Ovary (tissue), 3 donors: Measurements from ENCODE around the gene PPARA.

ENCODE experiments used
- CTCF ChIP-seq, 3 donors: fragments of 450-650 bp in 2 of 3; fragments of 200-600 bp in 1 of 3; IDR thresholded peaks; one replicate each; pipeline versions ENCODE4 v1.5.1 to v1.8.0; 2016 to 2022; ENCODE audit warnings: antibody characterized with exemption in 3 of 3, mild to moderate bottlenecking in 1 of 3
- EP300 ChIP-seq: sonication (generic); formaldehyde crosslinking; IDR thresholded peaks from one replicate; pipeline ENCODE4 v1.6.1; 2017; ENCODE audit warnings: antibody characterized with exemption
- POLR2A ChIP-seq: fragments of 450-650 bp; IDR thresholded peaks from one replicate; pipeline ENCODE4 v1.6.1; 2017; ENCODE audit warnings: antibody characterized with exemption, mild to moderate bottlenecking, moderate library complexity
- donor health status: DM: no; HTN: no; CAD: no.

DNA sequence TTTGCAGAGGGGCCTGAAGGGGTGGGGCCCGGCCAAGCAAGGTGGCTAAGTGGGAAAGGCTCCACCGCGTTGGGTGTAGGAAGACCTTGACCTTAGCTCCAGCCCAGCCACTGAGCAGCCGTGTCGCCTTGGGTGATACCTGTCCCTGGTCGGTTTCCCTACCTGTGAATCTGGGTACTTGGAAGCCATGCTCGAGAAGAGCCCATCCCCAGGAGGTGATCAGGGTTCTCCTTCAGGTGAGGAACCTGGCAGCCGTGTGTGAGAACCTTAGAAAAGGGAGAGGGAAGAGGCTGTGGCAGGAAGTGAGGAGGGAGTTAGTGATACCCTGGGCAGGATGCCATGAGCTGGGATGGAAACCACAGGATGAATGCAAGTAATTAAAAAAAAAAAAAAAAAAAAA is 21.6 kb downstream of the PPARA start:
- TF ChIP-seq CTCF (IDR thresholded peaks at IDR 0.05) (no peak), EP300 (no peak), POLR2A (no peak)
